NCI-H2029 (cell line): Measurements from ENCODE around the gene LMF1.
"Not testable (repeated sequence)": the region's sequence is repeated elsewhere in the genome, so short reads cannot be mapped to it uniquely, and the experiment has no call there.

ENCODE experiments used
- DNase-seq: peaks from one replicate; lab custom pipeline; 2025; lab: John Stamatoyannopoulos, UW

LMF1 gene

DNA sequence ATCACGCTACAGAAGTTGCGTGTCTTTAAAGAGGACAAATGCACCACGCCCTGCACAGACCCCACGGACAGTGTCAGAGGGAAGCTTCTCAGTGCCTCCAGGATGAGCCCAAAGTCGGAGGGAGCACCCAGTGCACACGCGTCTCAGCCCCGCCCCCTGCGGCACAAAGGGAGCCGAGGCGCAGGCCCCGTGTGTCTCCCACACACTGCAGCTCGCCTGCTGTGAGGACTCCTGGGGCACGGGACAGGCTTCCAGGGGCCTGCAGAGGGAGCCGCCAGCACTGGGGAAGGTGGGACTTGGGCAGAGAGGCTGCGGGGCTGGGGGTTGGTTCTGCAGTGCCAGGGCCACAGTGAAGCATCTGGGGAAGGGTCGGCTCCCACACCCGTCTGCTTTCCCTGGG is 77.4 kb downstream of the LMF1 start:
- DNase-seq, result no peak

DNA sequence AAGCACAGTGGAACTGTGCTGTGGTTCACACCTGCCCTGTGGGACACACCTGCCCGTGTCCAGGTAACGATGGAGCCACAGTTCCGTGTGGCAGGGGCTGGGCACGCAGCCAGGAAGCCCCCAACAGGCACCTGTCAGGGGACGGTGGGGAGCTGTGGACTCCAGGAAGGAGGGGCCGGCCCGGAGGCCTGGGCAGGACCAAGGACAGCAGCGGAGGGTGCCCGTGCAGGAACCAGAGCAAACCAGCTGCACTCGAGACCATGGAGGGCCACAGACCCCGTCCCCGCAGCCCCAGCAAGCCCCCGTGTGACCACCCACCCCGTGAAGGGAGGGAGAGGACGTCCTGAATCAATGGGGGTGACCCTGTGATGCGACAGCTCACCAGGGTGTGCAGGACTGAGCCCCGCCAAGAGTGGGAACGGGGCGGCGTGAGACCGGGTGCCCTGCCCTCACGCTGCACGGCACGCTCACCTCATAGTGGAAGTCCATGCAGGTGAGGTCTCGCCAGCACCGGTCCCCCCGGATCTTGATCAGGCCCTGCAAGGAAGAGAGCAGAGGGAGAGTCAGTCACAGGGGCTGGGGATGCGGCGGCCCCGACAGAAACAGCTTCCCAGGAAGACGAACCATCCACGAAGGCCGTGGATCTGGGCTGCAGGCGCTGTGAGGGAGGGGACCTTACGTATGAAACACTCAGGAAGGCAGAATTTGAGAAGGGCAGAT is 78.1 kb downstream of the LMF1 start:
- no peak for DNase-seq

DNA sequence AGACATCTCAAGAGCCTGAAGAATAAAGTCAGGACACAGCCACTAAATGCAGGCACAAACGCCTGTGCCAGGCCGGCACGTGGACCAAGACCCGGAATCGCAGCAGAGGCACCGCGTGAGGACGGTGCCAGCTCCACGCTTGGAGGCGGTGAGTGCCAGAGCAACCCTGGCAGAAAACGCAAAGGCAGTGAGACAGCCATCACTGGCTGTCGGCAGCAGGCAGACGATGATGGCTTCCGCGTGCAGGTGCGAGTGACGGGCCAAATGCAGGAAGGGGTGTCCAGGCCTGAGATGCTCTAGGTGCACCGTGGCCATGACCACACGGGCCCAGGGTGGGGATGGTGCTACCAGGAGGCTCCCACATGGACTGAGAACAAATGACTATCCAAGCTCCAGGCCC is 78.8 kb downstream of the LMF1 start:
- DNase-seq, result no peak

DNA sequence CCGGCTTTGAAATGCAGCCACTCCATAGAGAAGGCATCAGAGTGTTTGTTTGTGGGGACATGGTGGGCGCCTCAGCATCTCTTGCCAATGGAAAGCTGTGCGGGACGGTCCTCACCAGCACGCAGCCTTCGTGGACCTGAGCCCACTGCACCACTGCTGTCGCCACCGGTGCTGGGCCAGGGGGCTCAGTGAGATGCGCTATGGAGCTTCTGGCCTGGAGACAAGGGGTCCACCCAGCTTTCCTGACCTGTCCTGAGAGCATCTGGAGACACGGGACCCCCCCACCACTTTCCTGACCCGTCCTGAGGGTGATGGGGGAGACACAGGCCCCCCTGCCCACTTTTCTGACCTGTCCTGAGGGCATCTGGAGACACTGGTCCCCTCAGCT is 79.4 kb downstream of the LMF1 start:
- DNase-seq, result no peak

DNA sequence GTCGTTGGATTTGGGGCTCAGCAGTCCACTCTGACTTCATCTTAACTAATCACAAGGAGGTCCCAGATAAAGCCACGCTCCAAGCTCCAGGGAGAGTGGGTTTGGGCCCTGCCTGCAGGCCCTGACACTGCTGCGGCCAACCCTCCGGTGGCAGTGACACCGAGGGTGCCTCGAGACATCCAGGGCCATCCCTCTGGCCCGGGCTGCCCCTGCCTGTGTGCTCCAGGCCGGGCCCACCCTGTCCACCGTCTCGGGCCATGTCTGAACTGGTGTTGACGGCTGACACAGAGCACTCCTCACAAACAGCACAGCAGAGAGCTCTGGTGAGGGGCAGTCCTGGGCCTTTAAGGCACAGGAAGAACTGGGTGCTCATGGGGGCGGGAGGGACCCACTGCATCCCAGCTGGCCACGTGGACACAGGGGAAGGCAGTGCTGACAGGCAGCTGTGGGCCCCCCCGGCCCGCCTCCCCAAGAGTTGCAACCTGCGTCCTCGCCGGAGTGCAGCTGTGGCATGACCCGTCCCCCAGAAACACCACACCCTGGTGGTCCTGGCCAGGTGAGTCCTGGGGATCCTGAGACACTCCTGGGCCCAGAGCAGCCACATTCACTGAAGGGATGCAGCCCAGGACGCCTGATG is 80.0 kb downstream of the LMF1 start:
- DNase-seq, result no peak

GRCh38 chr16:890217-890616 is 80.6 kb downstream of the LMF1 start:
- no peak for DNase-seq

- DNase-seq, result no peak
Measured at GRCh38 chr16:889586-889985, 81.2 kb downstream of the LMF1 start.

GRCh38 chr16:888901-889570 is 81.7 kb downstream of the LMF1 start:
- no peak for DNase-seq

DNA sequence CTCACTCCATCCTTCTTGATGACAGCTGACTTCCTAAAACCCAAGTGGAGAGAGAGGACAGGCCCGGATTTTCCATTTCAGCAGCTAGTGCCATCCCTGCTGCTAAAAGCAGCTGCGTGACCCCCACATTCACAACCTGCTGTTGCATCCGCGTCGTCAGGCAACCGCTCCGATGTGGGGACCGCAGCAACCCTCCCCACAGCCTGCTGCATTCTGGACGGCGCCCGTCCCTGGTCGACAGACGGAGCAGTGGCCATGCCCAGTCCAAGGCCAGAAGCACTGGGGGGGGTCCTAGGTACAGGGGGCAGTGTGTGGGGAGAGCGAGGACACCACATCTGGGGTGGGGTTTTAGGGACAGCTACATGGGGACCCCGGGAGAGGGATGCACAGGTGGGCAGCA is 82.3 kb downstream of the LMF1 start:
- DNase-seq, result not testable (repeated sequence)

GRCh38 chr16:887846-888245 is 82.9 kb downstream of the LMF1 start:
- no peak for DNase-seq

DNA sequence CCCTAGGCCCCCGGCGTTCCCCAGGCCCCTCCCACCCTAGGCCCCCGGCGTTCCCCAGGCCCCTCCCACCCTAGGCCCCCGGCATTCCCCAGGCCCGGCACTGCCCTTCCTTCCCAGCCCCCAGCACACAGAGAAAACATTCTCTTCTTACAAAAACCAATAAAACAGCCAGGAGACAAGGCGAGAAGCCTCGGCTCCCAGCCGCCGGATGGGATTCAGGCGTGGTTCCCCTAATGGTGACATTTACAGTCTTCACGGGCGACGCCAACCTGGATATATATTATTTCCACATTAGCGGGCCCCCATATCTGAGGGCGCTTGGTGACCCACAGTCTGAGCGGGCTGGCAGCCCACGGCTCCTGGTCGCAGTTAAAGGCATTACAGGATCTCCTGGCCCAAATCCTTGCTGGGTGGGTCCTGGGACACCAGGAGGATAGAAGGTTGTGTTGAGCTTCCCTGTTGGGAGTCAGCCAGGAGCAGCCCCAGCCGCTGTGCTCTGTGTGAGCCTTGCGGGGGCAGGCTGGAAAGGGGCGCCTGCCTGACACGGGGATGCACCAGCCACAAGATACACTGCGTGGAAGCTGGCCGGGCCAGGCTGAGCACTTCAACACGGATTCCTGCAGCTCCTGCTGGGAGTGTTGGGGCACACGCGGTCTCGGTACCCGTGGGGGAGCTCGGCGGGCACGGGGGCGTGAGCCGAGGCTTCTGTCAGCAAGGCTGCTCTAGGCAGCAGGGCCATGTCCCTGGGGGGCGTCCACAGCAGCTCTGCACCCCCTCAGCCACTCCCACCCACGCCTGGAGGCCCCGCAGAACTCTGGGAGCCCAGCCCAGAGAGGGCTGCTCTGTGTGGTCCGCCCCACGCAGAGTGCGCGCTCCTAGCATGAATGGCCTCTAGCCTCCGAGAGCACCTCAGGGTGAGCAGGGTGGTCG is 83.7 kb downstream of the LMF1 start:
- no peak for DNase-seq

DNA sequence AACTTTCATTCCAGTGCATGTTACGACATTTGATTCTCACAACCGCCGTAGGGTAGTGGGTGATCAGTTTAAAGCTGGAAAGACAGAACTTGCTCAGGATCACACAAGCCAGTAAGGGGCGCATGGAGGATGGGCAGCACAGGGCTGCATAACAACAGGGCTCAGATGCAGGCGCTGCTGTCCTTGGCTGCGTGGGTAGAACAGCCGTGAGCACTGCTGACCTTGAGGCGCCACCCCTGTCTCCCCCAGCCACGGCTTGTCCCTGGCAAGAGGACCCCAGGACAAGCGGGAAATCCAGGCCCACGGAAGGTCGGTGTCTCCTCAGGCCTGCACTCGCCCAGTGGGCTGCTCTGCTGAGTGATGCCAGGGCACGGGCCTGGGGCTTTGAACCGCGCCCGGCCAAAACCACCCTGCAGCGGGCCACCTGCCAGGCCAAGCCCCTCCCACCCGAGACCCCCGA is 84.7 kb downstream of the LMF1 start:
- DNase-seq, result no peak

GRCh38 chr16:885391-885790 is 85.4 kb downstream of the LMF1 start:
- DNase-seq, result no peak

DNA sequence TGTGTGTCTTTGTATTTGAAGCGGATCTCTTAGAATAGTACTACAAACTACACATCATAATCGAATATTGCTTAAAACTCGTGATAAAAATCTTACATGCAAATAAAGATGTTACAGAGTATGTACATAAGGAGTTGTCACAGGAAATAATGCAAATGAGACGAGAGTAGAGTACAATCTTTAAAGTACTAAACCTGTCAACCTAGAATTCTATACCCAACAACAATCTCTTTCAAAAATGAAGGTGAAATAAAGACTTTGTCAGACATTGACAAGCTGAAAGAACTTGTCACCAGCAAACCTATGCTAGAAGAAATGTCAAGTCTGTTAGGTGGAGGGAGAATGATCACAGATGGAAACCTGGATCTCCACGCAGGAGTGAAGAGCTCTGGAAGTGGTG is 86.6 kb downstream of the LMF1 start:
- no peak for DNase-seq

GRCh38 chr16:883781-884180 is 87.0 kb downstream of the LMF1 start:
- DNase-seq, result no peak

DNA sequence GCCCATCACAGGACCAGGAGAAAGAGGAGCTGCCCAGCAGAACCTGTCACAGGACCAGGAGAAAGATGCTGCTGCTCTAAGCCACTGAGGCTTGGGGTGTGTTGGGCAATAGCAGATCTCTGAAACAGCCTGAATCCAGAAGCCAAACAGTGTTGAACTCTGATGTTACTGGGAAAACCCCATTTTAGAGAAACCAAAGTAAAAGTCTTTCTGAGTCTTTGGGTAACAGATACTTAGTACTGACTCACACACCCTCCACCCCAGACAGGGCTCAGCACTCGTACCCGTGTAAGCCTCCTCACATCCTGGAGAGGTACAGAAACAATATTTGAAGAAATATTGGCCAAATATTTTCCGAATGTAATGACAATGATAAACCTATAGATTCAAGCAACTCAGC is 87.4 kb downstream of the LMF1 start:
- DNase-seq, result no peak

GRCh38 chr16:882671-883070 is 88.1 kb downstream of the LMF1 start:
- not testable (repeated sequence) for DNase-seq

DNA sequence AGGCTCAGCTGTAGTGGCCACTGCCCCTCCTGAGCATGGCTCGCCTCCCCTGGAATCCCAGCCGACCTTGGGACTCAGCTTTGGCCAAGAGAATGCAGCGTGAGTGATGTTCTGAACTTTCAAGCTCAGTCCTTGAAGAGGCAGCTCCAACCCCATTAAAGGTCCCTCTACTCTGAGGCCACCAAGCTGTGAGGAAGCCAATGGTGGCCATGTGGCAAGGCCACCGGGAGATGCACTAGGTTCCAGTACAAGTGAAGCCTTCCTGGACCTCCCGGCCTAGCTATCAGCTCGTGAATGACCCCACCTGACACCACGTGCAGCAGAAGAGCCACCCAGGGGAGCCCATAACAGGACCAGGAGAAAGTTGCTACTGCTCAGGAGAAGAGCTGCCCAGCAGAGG is 88.5 kb downstream of the LMF1 start:
- no peak for DNase-seq

DNA sequence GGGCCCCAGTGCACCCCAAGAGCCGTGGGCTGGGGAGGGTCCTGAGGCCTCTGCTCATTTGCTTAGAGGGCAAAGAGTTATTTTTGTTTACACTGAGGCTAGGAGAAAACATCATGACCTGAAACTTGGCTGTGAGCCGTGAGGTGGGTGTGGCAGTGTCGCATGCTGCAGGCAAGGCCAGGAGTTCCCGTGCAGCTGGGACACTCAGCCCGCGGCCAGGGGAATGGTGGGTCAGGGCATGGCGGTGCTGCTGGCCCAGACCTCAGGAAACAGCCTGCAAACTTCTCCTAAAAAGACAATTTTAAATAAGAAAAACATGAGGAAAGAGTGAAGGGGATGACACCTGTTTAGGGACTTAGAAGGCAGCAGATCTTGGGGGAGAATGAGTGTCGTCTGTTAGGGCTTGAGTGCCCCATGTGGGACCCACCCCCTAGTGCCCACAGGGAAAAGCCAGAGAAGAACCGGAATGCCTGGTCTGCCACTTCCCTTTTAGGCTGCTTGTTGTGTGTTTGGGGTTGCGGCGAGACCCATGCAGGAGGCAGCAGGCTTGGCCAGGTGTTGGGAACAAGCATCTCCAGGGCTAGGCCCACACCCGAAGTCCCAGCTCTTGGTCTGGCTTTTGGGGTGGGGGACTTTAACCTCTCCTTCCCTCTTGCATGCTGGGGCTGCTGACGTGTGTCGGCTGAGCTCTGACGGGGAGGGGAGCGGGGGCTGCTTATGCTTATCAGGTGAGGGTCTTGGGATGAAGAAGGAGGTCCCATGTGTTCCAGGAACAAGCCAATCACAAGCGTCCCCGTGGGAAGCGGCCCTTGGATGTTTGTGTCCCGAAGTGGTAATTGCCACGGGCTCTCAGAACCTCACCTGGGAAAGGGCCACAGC is 89.3 kb downstream of the LMF1 start:
- DNase-seq, result no peak

DNA sequence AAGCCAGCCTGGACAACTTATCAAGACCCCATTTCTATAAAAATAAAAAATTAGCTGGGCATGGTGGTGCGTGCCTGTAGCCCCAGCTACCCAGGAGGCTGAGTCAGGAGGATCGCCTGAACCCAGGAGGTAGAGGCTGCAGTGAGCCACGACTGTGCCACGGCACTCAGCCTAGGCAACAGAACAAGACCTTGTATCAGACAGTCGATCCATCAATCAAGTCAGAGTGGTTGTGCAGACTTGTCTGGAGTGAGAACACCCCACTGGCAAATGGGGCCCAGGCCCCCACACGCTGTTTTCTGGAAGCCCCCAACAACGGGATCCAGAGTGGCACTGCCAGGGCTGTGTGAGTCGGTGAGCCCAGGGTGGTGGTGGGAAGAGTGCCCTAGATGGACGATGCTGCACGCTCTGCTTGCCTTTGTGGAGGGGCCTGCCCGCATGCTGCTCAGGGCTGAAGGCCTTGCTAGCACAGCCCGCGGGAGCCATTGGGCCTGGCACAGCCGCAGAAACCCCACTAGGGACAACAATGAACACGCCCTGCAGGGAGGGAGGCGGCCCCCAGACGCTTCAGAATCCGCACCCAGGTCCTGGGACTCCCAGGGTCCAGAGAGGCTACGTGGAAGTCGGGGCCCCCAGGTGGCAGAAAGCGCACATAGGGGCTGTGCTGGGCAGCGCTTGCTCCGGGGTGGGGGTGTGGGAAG is 90.2 kb downstream of the LMF1 start:
- DNase-seq, result no peak

DNA sequence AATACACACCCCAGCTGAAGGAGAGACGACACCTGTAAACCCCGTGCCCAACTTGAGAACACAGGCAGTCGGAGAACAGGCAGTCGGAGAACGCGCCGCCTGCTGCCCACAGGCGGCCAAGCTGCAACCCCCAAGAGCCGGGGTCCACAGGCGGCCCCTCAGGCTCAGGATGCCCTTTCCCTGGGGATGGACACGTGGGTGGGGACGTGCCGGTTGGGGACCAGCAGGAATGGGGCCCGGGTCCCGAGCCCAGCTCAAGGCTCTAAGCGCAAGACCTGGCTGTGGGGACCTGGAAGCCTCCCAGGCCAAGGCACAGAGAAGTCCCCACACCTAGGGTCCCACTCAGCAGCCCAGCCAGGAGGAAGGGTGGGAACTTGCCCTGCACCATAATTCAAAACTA is 90.8 kb downstream of the LMF1 start:
- DNase-seq, result no peak
